C1 segment of cervical spinal cord (tissue), 14 donors: ENCODE results near the gene ARHGAP9.

Experiments
- DNase-seq, 14 donors: peaks; one replicate each; lab custom pipeline; 2025; lab: John Stamatoyannopoulos, UW

Gene ARHGAP9

DNA sequence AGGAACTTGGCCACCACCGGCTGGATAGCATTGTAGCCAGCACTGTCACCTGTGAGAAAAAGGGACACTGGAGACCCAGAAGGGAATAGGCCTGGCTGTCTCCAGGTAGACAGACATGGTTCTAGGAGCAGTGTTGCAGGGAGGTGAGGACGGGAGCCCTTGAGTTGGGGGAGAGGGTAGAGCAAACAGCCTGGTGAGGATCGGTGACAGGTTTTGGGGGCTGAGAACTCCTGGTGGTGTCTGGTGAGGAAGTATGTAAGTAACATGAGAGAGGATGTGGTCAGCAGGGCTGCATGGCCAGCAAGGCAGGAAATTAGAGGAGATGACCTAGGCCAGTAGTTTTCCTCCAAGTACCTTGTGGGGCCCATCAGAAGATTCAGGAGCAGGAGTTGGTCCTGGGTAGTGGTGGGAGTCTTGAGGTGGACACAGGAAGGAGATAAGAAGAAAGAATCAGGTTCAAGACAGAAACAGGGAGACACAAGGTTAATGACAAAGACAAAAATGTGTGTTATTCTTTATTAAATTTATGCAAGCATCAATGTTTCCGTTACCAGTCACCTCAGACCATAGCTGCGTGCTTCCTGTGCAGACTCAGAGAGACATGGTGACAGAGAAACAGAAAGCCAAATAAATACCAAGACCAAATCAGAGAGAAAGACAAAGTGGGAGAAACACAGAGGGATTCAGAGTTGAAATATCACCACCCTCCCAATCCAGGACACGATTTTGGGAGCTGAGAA is at the start of gene ARHGAP9:
Gene ARHGAP9, minus strand, starts transcription at position 491 of the 740 bp plus-strand sequence. Its CDS starts 460 bp downstream, at position 31.
- DNase-seq: no peak

- DNase-seq: no peak
These were observed 49.3 kb upstream of the ARHGAP9 start for GRCh38 chr12:57528831-57529555.

GRCh38 chr12:57528176-57528575 is 48.5 kb upstream of the ARHGAP9 start:
- DNase-seq: no peak

- DNase-seq: no peak
These were observed 47.5 kb upstream of the ARHGAP9 start for GRCh38 chr12:57527184-57527583.

DNA sequence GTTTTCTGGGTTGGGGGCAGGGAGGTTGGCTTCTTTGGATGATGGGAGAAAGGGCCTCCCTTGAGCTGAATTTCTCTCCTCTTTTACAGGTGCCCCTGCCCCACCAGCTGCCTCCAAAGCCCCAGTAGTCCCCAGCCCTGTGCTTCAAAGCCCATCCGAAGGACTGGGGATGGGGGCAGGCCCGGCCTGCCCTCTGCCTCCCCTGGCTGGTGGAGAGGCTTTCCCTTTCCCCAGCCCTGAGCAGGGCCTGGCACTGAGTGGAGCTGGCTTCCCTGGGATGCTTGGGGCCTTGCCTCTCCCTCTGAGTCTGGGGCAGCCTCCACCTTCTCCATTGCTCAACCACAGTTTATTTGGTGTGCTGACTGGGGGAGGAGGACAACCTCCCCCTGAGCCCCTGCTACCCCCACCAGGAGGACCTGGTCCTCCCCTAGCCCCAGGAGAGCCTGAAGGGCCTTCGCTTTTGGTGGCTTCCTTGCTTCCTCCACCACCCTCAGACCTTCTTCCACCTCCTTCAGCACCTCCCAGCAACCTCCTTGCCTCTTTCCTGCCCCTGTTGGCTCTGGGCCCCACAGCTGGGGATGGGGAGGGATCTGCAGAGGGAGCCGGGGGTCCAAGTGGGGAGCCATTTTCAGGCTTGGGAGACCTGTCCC is 46.9 kb upstream of the ARHGAP9 start:
- DNase-seq: no peak

DNA sequence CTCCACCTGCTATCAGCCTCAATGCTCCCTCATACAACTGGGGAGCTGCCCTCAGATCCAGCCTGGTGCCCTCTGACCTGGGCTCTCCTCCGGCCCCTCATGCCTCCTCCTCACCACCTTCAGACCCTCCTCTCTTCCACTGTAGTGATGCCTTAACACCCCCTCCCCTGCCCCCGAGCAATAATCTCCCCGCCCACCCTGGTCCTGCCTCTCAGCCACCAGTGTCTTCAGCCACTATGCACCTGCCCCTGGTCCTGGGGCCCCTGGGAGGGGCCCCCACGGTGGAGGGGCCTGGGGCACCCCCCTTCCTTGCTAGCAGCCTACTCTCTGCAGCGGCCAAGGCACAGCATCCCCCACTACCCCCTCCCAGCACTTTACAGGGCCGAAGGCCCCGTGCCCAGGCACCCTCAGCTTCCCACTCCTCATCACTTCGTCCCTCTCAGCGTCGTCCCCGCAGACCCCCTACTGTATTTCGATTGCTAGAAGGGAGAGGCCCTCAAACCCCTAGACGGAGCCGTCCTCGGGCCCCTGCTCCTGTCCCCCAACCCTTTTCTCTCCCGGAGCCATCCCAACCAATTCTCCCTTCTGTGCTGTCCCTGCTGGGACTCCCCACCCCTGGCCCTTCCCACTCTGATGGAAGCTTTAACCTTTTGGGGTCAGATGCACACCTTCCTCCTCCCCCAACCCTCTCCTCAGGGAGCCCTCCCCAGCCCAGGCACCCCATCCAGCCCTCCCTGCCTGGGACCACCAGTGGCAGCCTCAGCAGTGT is 46.1 kb upstream of the ARHGAP9 start:
- DNase-seq: no peak

- DNase-seq: no peak
These were observed 45.3 kb upstream of the ARHGAP9 start for GRCh38 chr12:57524814-57525614.

DNA sequence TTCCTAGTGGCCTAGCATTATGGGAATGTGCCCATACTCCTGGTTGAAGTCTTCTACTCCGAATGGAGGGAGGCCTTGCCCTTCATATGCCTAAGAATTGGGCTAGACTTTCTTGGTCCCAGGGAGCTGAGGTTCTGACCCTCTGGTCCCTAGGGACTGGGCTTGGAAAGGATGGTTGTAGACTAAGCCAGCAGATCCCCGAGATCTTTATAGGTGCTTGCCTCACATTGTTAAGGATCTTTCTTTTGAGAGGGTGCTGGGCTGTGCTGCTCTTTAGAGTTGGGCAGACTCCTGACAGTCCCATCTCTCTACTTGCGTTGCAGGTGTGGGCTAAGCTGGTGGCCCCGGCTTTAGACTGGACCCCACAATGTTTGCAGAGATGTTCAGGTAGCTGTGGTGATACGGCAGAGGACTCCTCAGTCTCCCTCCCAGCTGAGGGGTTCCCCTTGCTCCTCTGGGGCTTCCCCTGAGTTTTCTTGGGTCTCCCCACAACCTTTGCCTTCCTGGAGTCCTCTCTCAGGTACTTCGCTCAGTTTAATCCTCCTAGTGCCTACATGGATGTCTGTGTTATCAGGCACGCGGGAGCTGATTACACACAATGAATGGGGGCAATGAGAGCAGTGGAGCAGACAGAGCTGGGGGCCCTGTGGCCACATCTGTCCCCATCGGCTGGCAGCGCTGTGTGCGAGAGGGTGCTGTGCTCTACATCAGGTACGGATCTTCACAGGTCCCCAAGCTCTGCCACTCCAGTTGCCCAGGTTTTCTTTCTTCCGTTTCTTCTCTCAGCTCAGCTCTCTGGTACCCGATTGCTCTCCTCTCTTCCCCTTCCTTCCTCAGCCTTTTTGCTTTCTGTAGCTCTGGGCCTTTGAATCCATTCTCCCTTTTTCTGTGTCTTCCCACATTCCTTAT is 44.3 kb upstream of the ARHGAP9 start:
- DNase-seq: no peak

DNA sequence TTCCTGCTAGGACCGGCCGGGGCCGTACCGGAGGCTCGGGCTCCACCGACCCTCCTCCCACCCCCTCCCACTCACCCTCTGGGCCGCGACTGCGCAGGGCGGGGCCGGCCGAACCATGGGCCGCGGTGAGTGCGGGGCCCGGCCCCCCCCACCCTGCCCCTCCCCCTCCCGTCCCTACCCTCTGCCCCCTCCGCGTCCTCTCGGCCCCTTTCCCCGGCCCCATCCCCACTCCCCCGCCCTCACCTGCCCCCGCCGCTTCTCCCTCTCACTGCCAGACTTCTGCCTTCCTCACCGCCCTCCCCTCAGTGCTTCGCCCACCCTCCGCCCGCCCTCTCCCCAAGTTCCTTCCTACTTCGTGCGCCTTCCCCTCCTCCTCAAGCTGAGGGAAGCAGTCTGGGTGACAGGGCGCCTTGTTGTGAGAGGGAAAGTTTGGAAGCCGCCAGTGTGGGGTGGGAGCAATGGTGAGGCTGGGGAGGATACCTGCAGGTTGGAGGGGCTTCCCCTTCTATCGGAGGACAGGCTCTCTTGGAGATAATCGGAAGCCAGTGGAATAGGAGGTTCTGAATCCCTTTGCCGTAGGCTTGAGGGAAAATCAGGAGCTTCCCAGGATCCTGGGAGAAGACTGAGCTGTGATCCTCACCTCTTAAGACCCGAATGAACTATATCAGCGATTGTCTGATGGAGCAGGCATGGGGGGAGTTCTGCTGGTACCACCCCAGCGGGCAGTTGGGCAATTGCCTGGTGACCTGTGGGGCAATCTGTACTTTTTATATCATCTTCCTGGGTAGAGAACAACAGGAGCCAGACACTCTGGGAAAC is 43.4 kb upstream of the ARHGAP9 start:
- peak in 8 of 14 donors; percentile 31 to 77 (median 67) for DNase-seq

GRCh38 chr12:57522011-57522886 is 42.6 kb upstream of the ARHGAP9 start, which contains the start of gene MBD6:
MBD6 (plus strand) TSS chr12:57522824; CDS start chr12:57524304, 1,480 bp downstream.
- DNase-seq: peak; percentile 58 to 95 (median 88)

DNA sequence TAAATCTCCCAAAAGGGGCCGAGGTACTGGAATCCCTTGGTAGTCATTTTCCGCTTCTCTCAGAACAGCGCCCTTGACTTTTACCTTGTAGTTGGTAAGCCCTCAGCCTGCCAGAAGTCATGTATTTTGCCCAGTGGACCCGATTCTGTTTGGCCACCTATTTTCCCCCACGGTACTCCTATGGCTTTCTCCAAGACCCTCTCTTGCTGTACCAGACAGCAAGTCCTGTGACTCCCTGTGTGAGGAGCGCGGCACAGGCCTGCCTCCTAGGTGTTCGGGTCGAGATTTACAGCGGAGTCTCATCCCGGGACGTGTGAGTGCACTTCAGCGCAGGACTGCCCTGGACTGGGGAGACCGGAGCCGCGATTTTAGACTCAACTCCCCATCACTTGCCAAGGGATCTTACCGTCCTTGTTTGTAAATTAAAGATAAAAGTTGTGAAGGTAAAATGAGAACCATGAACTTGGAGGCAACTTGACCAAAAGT is 41.9 kb upstream of the ARHGAP9 start:
- peak in 11 of 14 donors; percentile 42 to 77 (median 61) for DNase-seq

DNA sequence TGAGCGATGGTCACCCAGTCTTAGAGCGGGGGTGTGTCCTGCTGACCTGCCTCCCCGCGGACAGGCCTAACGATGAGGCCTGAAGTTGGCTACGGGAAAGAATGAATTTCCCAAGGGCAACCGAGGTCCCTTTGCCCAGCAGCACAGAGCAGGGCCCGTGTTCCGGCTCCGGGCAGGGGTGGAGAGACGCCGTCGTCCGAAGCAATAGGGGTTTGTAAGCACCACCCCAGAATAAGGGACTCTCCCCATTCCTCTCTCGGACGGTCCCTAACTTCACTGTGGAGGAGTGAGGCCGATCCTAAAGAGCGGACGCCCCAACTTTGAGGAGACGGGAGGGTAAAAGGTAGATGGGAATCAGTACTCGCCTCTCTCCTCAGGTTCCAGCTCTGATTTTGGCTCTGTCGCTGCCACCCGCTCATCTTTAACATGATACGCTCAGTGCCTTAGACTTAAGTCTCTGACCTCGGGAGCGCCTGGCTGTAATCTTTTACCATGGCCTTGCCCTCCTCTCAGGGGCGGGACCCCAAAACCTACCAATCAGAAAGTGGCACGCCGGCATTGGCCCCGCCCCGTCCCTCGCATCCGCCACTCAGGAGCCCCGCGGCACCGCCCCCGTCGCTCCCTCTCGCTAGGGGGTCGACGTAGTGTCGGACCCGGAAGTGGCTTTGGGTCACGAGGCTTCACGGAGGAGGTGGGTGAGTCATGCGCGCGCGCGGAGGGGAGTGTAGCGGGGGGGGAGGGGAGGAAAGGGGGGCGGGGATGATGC is 40.6 kb upstream of the ARHGAP9 start, which contains the start of gene DDIT3:
Gene DDIT3, minus strand, starts transcription at position 462 of the 766 bp plus-strand sequence. CDS start 3,108 bp downstream, outside the sequence.
- peak; percentile 94 to 100 (median 98) for DNase-seq

DNA sequence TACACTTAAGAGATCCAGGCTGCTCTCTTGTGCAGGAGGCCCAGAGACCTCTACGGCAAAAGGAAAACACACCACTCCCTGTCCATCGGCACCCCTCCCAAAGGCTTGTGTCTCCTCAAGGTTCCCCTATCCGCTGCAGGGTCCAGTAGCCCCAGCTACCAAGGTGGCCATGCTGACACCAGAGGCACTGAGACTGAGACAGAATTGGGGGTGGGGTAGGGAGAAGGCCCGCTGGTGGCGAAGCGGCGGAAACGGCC is 40.1 kb upstream of the ARHGAP9 start:
- DNase-seq: peak in 2 of 14 donors; percentile 72 to 77

- no peak for DNase-seq
These were observed 39.5 kb upstream of the ARHGAP9 start for GRCh38 chr12:57518920-57519795.

DNA sequence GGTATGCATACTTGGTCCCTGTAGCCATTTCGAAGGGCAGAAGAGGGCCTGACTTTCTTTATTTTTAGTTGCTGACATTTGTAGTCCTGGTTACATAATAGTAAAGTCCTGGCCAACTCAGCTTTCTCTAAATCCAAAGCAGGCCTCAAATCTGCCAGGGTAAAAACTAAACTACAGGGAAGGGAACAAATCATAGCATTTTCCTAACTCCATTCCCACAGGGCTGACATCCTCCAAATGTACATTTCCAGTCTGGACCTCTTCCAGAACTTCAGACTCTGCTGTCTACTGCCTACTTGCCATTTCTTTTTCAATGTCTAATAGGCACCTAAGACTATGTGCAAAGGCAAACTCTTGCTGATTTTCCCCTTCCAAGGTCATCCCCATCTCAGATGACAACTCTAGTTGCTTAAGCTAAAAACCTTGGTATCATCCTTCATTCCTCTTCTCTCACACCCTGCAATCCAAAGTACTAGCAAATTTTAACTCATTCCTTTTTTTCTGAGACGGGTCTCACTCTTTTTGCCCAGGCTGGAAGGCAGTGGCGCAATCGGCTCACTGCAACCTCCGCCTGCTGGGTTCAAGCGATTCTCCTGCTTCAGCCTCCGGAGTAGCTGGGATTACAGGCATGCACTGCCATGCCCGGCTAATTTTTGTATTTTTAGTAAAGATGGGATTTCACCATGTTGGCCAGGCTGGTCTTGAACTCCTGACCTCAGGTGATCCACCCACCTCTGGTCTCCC is 38.7 kb upstream of the ARHGAP9 start:
- DNase-seq: peak in 1 of 14 donors; percentile 31
